NCI-H524 treated with DMSO at 0.1 percent for 48 hours (cell line): ENCODE results near the gene KRTAP5-5.
"Not testable (repeated sequence)": the region's sequence is repeated elsewhere in the genome, so short reads cannot be mapped to it uniquely, and the experiment has no call there.

Experiments
- DNase-seq: peaks from one replicate; lab custom pipeline; 2025; lab: John Stamatoyannopoulos, UW

KRTAP5-5 gene

DNA sequence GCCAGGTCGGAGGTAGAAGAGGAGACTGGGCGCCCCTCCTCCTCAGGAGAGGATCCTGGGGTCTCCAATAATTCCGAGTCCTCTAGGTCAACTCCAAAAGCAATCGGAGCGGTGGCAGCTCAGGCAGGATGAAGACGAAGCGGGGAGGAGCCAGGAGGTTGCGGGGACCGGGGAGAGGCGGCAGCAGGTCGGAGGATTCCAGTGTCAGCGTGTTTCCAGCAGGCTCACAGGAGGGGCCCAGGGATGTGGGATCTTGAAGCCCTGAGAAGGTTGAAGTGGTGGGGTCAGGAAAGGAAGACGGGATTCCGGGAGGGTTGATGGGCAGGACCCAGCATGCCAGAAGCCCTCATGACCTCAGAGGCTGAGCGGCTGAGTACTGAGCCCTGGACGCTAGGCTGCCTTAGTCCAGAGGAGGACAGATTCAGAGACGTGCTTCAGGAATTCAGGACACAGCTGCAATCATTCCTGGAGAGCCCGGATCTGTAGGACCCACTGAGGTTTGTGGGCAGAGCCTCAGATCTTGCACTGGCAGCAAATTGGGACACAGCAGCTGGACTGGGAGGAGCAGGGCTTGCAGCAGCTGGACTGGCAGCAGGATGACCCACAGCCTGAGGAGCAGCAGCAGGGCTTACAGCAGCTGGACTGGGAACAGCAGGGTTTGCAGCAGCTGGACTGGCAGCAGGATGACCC lies 22.3 kb upstream of the KRTAP5-5 start:
- DNase-seq = not testable (repeated sequence)

GRCh38 chr11:1607901-1608300 lies 21.7 kb upstream of the KRTAP5-5 start:
- DNase-seq = not testable (repeated sequence)

DNA sequence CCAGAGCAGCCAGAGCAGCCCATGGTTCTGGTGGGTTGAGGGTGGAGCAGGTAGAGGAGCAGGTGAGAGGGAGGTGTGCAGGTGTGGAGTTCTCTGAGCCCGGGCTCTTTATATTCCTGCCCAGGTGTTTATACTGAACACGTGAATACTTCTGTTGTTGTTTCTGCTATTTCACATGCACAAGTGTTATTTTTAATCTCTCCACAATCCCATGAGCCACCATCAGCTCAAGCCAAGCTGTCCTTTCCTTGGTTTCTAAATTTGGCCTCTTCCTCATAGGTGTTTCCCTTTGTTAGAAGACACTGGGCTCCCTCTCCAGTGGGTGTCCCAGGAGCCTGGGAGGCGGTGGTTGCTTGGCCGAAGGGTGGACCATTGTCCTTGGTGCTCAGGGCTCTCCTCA lies 21.2 kb upstream of the KRTAP5-5 start, which contains the start of gene KRTAP5-3:
TSS of gene KRTAP5-3 (minus strand) at position 101 of the 400 bp plus-strand sequence. CDS start at position 23, 78 bp downstream.
- DNase-seq = no peak

GRCh38 chr11:1618231-1618630 lies 11.3 kb upstream of the KRTAP5-5 start:
- DNase-seq = no peak

DNA sequence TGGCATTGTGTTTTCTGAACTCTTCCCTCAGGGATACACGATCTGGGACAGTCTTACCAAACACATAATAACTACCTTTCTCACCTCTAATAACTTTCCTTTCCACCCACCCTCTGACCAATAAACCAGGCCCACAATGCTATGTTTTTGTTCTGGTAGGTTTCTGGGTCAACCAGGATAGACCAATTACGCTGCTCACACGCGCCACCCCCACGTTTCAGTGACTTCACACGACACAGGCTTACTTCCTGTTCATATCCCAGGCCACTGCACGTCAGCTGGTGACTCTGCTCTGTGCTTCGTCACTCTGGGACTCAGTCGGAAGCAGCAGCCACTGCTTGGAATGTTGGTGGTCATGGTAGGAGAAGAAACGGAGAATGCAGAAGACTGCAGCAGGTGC lies 10.1 kb upstream of the KRTAP5-5 start:
- no peak for DNase-seq

DNA sequence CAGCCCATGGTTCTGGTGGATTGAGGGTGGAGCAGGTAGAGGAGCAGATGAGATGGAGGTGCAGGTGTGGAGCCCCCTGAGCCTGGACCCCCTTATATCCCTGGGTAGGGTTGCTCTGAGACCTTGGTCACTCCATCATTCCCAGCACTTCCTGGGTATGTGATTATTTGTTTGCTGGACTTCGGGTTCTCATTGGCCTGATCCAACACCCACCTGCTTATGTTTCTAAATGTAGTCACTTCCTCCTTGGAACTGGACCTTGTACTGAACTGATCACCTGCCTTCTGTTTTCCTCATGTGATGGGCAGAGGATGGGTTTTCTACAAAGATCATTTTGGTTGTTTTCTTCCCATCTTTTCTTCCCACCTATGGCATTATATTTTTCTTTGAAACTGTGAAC lies 7.5 kb upstream of the KRTAP5-5 start, which contains the start of gene KRTAP5-4:
TSS of gene KRTAP5-4 (minus strand) at position 53 of the 400 bp plus-strand sequence. CDS start at position 8, 45 bp downstream.
- no peak for DNase-seq

GRCh38 chr11:1623716-1624115 lies 5.9 kb upstream of the KRTAP5-5 start:
- no peak for DNase-seq

DNA sequence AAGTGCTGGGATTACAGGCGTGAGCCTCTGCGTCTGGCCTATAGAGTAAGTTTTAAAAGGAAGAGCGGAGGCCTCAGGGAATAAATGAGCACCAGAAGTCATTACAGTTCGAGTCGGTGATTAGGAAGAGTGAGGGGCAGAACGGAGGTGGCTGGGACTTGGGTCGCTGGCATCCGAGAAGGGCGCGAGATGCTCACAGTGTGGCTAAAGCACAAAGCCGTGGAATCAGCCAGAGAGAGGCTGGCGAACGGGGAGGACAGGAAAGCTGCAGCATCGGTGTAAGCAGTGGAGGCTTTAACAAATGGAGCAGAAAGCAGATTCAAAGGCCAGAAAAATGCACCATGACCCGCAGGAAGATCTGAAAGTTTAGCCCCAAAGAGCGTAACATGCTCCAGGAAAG lies 5.0 kb upstream of the KRTAP5-5 start:
- DNase-seq = no peak

GRCh38 chr11:1625541-1625940 lies 4.0 kb upstream of the KRTAP5-5 start:
- no peak for DNase-seq

- no peak for DNase-seq
Observed at GRCh38 chr11:1628506-1629325, 859 bp upstream of the KRTAP5-5 start.

DNA sequence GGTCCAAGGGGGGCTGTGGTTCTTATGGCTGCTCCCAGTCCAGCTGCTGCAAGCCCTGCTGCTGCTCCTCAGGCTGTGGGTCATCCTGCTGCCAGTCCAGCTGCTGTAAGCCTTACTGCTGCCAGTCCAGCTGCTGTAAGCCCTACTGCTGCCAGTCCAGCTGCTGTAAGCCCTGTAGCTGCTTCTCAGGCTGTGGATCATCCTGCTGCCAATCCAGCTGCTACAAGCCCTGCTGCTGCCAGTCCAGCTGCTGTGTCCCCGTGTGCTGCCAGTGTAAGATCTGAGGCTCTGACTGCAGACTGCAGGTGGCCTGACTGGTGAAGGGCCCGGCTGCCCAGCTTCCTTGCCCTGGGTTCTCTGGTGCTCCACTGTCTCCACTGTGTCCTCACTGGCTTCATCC lies 696 bp downstream of the KRTAP5-5 start:
- DNase-seq = no peak

GRCh38 chr11:1631066-1631568 lies 1.5 kb downstream of the KRTAP5-5 start:
- DNase-seq = no peak

GRCh38 chr11:1632053-1632714 lies 2.6 kb downstream of the KRTAP5-5 start:
- no peak for DNase-seq

DNA sequence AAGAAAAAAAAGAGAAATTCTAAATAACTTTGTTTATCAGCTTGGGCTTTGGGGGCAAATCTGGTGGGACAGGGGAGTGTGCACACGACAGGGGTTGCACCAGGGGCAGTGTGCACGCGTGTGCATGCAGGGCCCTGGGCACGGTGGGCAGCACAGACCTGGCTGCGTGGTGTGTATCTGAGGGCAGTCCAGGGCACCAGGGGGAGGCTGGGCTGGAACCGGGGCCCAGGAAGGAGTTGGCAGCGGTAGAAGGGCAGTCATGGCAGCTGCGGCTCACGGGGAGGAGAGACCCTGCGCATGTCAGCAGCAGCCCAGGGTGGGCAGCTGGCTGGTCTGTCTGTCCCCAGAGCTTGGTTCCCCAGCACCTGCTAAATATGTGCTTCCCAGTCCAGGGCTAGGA lies 4.3 kb downstream of the KRTAP5-5 start:
- no peak for DNase-seq

DNA sequence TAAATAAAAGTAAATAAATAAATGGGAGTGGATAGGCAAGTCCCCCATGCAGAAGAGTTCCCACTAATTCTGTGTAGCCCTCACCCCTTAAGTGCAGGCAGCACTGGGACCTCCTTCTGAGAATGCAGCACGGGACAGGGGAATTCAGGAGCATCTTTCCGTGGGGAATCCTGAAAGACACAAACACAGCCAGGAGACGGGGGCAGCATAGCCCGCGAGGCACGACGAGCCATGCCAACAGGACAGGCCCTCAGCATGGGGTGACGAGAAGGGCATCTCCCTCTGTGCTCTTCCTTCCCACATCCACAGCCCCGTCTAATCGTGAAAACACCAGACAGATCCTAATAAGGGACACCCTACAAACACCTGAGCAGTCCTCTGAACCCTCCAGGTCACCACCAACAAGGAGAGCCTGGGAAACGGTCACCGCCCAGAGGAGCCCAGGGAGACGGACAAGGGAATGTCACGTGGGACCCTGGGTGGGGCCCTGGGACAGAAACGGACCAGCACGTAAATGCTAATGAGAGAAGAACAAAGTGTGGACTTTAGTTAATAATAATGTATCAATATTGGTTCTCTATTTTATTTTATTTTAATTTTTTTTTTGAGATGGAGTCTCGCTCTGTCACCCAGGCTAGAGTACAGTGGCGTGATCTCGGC lies 6.8 kb downstream of the KRTAP5-5 start:
- DNase-seq = no peak

GRCh38 chr11:1637628-1638027 lies 8.1 kb downstream of the KRTAP5-5 start:
- no peak for DNase-seq

- DNase-seq = no peak
Observed at GRCh38 chr11:1638344-1638743, 8.8 kb downstream of the KRTAP5-5 start.

- peak; percentile 61 for DNase-seq
Observed at GRCh38 chr11:1639102-1639620, 9.6 kb downstream of the KRTAP5-5 start.

GRCh38 chr11:1639666-1640065 lies 10.1 kb downstream of the KRTAP5-5 start:
- DNase-seq = no peak

DNA sequence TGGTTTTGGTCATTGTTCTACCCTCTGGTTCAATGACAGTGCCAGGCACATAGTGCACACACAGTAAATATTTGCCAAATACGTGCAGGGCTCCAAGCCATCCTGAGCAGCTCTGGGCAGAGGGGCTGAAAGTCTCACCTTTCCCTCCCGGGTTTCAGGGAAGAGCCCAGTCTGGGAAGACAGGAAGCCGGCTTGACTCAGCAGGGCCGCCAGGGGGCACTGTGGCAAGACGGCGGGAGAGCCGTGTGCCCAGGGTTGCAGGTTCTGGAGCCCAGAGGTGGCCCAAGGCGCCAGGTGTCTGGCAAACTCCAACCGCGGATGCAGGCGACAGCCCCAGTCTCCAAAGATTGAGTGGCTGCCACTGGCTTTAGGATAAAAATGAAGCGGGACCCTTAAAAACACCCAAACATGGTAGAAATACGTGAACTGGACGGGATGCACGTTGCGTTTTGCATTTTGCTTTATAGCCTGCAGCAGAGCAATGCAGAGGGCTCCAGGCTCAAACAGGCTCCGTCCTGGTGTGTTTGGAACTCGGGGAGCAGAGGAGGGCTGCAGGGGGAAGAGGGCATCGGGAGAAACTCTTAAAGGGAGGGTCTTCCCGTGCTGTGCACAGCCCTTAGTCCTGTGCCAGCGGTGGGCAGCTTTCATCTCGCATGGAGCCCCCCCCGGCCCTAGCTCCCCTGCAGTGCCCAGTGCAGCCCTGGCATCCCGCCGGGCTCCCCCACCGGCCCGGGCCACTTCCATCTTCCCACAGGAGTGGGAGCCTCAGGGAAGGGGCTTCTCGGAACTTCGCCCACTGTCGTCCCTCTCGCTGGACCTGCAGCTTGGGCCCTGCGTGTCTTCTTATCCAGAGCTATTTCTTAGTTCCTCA lies 10.7 kb downstream of the KRTAP5-5 start:
- no peak for DNase-seq

GRCh38 chr11:1641096-1641495 lies 11.5 kb downstream of the KRTAP5-5 start:
- no peak for DNase-seq
